Measurements from ENCODE around the gene PROK1. TPM values are rescaled to one million over a fixed set of nuclear protein-coding genes. Genes with fewer than 3 reads are reported as not detected.
A peak's percentile ranks its signal among the peaks of the same experiment; 100 is the strongest.

The PROK1 gene
- total RNA-seq, 1 donor from 2014 or later: 7.4 TPM

DNA sequence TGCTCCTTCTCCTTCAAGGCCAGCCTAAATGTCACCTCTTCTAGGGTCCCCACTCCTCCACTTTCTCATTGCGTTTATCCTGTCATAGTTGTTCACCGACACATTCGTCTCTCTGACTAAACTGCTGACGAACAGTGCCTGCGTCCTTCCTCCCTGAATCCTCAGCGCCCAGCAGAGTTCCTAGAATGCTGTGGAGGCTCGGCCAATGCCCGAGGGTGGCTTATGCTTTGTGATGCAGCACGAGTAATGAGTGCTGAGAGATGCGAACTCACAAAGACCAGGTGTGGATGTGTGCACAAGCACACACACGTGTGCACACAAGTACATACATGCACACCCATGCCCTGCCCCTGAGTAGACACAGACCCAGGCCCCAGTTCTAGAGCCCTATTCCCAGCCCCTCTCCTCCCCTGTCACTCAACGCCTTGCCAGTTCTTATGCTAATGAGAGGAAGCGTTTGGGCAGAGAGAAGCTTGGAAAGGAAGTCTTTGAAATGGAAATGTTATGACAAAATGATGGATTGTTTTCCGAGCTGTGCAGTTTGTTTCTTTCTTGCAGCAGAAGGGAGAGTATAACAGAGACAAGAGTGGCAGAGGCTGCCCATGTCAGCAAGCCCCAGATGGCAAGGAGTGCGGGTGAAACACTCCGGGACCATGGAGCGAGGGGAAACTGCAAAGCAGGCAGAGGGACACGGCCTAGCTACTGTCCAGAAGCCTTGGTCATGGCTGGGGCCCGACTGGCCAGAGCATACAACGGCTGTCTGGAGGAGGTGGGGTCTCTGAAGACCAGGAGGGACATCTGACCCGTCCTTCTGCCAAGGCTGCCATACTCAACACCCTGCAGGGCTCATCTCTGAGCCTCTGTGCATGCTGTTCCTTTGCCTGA, 43.8 kb downstream of the PROK1 start:
- intact Hi-C loops (cut with DNase I): no loop called here
- Histone ChIP-seq H3K27ac (no peak overlapping the region), H3K4me3 (no peak overlapping the region), H3K27me3 (no peaks in the 10 kb centered on the region), H3K4me1 (no peaks in the 10 kb centered on the region), H3K9me3 (no peaks in the 10 kb centered on the region), H3K36me3 (no peaks in the 10 kb centered on the region)
- TF ChIP-seq, protein P1, sequence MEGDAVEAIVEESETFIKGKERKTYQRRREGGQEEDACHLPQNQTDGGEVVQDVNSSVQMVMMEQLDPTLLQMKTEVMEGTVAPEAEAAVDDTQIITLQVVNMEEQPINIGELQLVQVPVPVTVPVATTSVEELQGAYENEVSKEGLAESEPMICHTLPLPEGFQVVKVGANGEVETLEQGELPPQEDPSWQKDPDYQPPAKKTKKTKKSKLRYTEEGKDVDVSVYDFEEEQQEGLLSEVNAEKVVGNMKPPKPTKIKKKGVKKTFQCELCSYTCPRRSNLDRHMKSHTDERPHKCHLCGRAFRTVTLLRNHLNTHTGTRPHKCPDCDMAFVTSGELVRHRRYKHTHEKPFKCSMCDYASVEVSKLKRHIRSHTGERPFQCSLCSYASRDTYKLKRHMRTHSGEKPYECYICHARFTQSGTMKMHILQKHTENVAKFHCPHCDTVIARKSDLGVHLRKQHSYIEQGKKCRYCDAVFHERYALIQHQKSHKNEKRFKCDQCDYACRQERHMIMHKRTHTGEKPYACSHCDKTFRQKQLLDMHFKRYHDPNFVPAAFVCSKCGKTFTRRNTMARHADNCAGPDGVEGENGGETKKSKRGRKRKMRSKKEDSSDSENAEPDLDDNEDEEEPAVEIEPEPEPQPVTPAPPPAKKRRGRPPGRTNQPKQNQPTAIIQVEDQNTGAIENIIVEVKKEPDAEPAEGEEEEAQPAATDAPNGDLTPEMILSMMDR (IDR thresholded peaks at IDR 0.05): no peak
- TF ChIP-seq POLR2AphosphoS5 (IDR thresholded peaks at IDR 0.05; ENCODE audit: insufficient read depth in 1 of 2, low read depth in 1 of 2) (no peak), POLR2A (IDR thresholded peaks at IDR 0.05) (no peak)
- DNase-seq (ENCODE audit: extremely low spot score in 2 of 2): no peak

DNA sequence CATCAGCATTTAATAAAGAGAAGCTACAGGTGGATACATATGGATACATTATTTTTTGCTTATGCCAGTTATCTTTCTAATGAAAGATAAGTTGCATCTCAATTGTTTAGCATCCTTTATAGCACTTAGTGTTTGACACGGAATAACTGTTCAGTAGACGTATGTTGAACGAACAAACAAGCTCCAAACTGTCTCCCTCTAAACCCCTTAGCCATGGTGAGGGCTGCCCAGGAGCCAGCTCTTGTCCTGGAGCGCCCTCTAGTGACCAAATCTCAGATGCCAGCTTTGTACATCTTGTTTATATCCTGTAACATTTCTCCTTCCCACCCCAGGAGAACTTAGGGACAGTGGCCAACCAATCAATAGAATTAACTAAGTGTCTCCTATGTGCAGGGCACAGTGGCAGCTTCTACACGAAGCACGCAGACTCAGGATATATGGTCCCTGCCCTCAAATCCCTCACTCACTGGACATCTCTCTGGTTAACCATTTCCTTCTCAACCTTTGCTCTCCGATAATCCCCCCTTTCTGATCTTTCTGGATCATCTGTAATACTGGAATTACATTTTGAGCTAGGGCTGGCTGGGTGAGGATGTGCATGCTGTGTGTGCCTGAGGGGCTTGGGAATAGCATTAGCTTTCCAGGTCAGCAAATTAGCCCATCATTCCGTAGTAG, 45.1 kb downstream of the PROK1 start:
- intact Hi-C loops (cut with DNase I): no loop called here

DNA sequence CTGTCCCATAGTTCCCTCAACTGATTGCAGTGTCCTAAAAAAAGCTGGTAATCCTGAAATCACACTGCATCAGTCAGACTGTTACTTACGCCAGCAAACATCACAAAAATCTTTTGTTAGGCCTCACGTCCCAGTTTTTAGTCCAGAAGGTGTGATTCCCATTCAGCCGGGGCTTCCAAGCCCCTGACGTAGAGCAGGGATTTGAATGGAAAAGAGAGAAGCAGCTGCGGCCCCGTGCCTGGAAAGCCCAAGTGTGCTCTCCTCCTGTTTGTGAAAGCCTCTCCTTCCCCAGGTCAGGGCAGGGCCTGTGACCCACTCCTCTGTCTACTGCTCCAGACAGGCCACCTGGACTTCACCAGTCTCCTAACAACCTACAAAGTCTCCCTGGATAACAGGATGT, 47.3 kb downstream of the PROK1 start:
- no peak for DNase-seq (ENCODE audit: extremely low spot score in 2 of 2)
- intact Hi-C loops (cut with DNase I): no loop called here

More for the DNA sequence above, 45.1 kb downstream of the PROK1 start:
- Histone ChIP-seq H3K4me1 (no peaks in the 10 kb centered on the region), H3K9me3 (no peaks in the 10 kb centered on the region), H3K27ac (no peak overlapping the region), H3K27me3 (no peaks in the 10 kb centered on the region), H3K4me3 (no peak overlapping the region), H3K36me3 (no peaks in the 10 kb centered on the region)
- TF ChIP-seq, protein P1 (IDR thresholded peaks at IDR 0.05): peak; percentile 76 to 79 (median 77)
- TF ChIP-seq POLR2AphosphoS5 (IDR thresholded peaks at IDR 0.05; ENCODE audit: insufficient read depth in 1 of 2, low read depth in 1 of 2) (no peak), POLR2A (IDR thresholded peaks at IDR 0.05) (no peak)
- DNase-seq (ENCODE audit: extremely low spot score in 2 of 2): no peak

DNA sequence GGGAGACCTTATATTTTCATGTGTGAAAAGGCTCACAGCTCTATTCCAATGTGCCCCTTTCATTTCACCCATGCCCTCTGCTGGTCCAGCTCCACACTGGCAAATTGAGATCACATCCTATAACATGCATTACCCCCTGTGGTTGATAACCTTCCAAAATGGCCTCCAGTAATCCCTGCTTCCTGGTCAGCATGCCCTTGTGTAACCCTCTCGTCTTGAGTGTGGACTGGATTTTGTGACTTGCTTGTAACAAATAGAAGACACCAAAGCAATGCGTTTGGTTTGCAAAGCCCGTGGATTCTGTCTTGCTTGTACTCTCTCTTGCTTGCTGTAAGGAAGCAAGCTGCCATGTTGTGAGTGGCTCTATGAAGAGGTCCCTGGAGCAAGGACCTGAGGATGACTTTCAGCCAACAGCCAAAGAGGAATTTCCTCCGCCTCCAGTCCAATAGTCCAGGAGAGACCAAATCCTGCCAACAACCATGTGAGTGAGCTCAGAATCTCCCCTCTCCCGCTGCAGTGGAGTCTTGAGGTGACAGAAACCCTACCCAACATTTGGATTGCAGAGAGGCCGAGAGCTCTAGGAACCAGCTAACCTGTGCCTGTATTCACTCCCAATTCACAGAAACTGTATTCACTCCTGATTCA, 50.7 kb downstream of the PROK1 start:
- Histone ChIP-seq H3K9me3 (no peaks in the 10 kb centered on the region), H3K4me3 (no peak overlapping the region), H3K27me3 (no peaks in the 10 kb centered on the region), H3K36me3 (no peaks in the 10 kb centered on the region), H3K4me1 (no peaks in the 10 kb centered on the region), H3K27ac (no peak overlapping the region)
- intact Hi-C loops (cut with DNase I): no loop called here
- TF ChIP-seq POLR2AphosphoS5 (IDR thresholded peaks at IDR 0.05; ENCODE audit: insufficient read depth in 1 of 2, low read depth in 1 of 2): no peak
- TF ChIP-seq, protein P1 (IDR thresholded peaks at IDR 0.05): no peak
- TF ChIP-seq POLR2A (IDR thresholded peaks at IDR 0.05): no peak
- DNase-seq (ENCODE audit: extremely low spot score in 2 of 2): no peak

More for the DNA sequence above, 47.3 kb downstream of the PROK1 start:
- H3K27me3 ChIP-seq: no peaks in the 10 kb centered on the region
- no peaks in the 10 kb centered on the region for H3K4me1 ChIP-seq
- H3K4me3 ChIP-seq: no peak overlapping the region
- no peaks in the 10 kb centered on the region for H3K9me3 ChIP-seq
- TF ChIP-seq POLR2A (IDR thresholded peaks at IDR 0.05): no peak
- TF ChIP-seq, protein P1 (IDR thresholded peaks at IDR 0.05): no peak
- no peak for TF ChIP-seq POLR2AphosphoS5 (IDR thresholded peaks at IDR 0.05; ENCODE audit: insufficient read depth in 1 of 2, low read depth in 1 of 2)
- no peaks in the 10 kb centered on the region for H3K36me3 ChIP-seq
- no peak overlapping the region for H3K27ac ChIP-seq
